ENCODE data around the gene NDE1.

DNA sequence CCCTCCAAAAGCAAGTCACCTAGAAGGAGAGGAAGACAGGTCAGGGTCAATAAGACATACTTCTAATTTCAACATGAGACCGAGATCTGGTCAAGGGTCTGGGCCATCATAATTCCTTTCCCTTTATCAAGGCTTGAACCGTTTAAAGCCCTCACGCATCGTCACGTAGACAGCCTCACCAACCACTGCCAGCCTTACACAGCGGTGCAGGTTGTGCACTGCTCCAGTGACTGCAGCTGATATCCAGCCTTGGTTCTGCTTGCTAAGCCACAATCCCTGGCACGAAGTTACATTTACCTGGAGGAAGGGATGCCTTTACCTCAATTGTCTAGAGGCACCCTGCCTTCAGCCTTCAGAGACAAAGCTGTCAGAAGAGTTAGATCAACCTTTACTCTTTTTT is 121.6 kb downstream of the NDE1 start:
- TF ChIP-seq, protein P1, sequence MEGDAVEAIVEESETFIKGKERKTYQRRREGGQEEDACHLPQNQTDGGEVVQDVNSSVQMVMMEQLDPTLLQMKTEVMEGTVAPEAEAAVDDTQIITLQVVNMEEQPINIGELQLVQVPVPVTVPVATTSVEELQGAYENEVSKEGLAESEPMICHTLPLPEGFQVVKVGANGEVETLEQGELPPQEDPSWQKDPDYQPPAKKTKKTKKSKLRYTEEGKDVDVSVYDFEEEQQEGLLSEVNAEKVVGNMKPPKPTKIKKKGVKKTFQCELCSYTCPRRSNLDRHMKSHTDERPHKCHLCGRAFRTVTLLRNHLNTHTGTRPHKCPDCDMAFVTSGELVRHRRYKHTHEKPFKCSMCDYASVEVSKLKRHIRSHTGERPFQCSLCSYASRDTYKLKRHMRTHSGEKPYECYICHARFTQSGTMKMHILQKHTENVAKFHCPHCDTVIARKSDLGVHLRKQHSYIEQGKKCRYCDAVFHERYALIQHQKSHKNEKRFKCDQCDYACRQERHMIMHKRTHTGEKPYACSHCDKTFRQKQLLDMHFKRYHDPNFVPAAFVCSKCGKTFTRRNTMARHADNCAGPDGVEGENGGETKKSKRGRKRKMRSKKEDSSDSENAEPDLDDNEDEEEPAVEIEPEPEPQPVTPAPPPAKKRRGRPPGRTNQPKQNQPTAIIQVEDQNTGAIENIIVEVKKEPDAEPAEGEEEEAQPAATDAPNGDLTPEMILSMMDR (conservative IDR thresholded peaks at IDR 0.05 in 1 of 2, IDR thresholded peaks at IDR 0.05 in 1 of 2; ENCODE audit: extremely low read depth in 1 of 2, insufficient read depth in 1 of 2, low read depth in 1 of 2, low read length in 2 of 2): no peak
- TF ChIP-seq EZH2 (IDR thresholded peaks at IDR 0.05; ENCODE audit: borderline replicate concordance, low read length): no peak

Data from mammary epithelial cell (primary cell).